Measurements from ENCODE around the gene SPDYE18.
"Not testable (repeated sequence)": the region's sequence is repeated elsewhere in the genome, so short reads cannot be mapped to it uniquely, and the experiment has no call there.

Gene SPDYE18

DNA sequence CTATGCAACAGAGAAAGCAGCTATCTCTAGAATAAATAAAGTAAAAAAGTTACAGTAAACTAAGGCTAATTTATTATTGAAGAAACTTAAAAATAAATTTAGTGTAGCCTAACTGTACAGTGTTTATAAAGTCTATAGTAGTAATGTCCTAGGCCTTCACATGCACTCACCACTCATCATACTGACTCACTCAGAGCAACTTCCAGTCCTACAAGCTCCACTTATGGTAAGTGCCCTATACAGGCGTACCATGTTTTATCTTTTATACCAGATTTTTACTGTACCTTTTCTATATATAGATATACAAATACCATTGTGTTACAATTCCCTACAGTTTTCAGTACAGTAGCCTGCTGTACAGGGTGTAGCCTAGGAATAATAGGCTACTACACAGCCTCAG lies 19.8 kb upstream of the SPDYE18 start:
- H2AK5ac ChIP-seq (ENCODE audit: low read length, severe bottlenecking); H2AFZ ChIP-seq (ENCODE audit: low read depth, low read length); H2BK12ac ChIP-seq (ENCODE audit: low read length in 2 of 2); H2BK120ac ChIP-seq (ENCODE audit: low read depth, low read length); H4K8ac ChIP-seq (ENCODE audit: low read length); H3K27me3 ChIP-seq (ENCODE audit: control insufficient read depth in 1 of 2, insufficient read depth in 1 of 2, low read length in 2 of 2); H3K4ac ChIP-seq (ENCODE audit: low read depth in 1 of 2, low read length in 2 of 2); H3K79me1 ChIP-seq (replicated peaks; ENCODE audit: low read length, poor library complexity, severe bottlenecking); H2BK15ac ChIP-seq (ENCODE audit: low read depth, poor library complexity, severe bottlenecking); H4K91ac ChIP-seq (ENCODE audit: low read length); DNase-seq; H3K18ac ChIP-seq (ENCODE audit: low read depth in 1 of 2, low read length in 2 of 2); H3K4me1 ChIP-seq (ENCODE audit: control insufficient read depth, insufficient read depth, low read depth, low read length); H2BK5ac ChIP-seq (ENCODE audit: low read depth, low read length, poor library complexity, severe bottlenecking); H3K27ac ChIP-seq (ENCODE audit: low read length, poor library complexity, severe bottlenecking); H3K9ac ChIP-seq (ENCODE audit: low read length); H3K4me3 ChIP-seq (ENCODE audit: insufficient read depth in 1 of 2, low read depth in 1 of 2, low read length in 2 of 2); H3K9me3 ChIP-seq (ENCODE audit: control insufficient read depth, low read length); H3K36me3 ChIP-seq (ENCODE audit: control insufficient read depth in 1 of 2, insufficient read depth in 2 of 2, low read depth in 1 of 2, low read length in 2 of 2); H3K4me2 ChIP-seq (ENCODE audit: low read length, poor library complexity, severe bottlenecking); H3K14ac ChIP-seq (ENCODE audit: low read length in 2 of 2); H3K23ac ChIP-seq (ENCODE audit: low read length in 2 of 2): not testable (repeated sequence)
- no CpG with 5 or more reads among the region's 1 CpG for WGBS

GRCh38 chr7:77080236-77080635 lies 17.9 kb upstream of the SPDYE18 start:
- H3K36me3 ChIP-seq (ENCODE audit: control insufficient read depth in 1 of 2, insufficient read depth in 2 of 2, low read depth in 1 of 2, low read length in 2 of 2); H3K4ac ChIP-seq (ENCODE audit: low read depth in 1 of 2, low read length in 2 of 2); H4K91ac ChIP-seq (ENCODE audit: low read length); H3K9me3 ChIP-seq (ENCODE audit: control insufficient read depth, low read length); H3K79me1 ChIP-seq (replicated peaks; ENCODE audit: low read length, poor library complexity, severe bottlenecking); H3K27ac ChIP-seq (ENCODE audit: low read length, poor library complexity, severe bottlenecking); DNase-seq; H3K14ac ChIP-seq (ENCODE audit: low read length in 2 of 2); H3K27me3 ChIP-seq (ENCODE audit: control insufficient read depth in 1 of 2, insufficient read depth in 1 of 2, low read length in 2 of 2); H2AK5ac ChIP-seq (ENCODE audit: low read length, severe bottlenecking); H2AFZ ChIP-seq (ENCODE audit: low read depth, low read length); H4K8ac ChIP-seq (ENCODE audit: low read length); H3K23ac ChIP-seq (ENCODE audit: low read length in 2 of 2); H2BK15ac ChIP-seq (ENCODE audit: low read depth, poor library complexity, severe bottlenecking); H3K4me1 ChIP-seq (ENCODE audit: control insufficient read depth, insufficient read depth, low read depth, low read length); H3K9ac ChIP-seq (ENCODE audit: low read length); H3K18ac ChIP-seq (ENCODE audit: low read depth in 1 of 2, low read length in 2 of 2); H2BK120ac ChIP-seq (ENCODE audit: low read depth, low read length); H3K4me3 ChIP-seq (ENCODE audit: insufficient read depth in 1 of 2, low read depth in 1 of 2, low read length in 2 of 2); H2BK5ac ChIP-seq (ENCODE audit: low read depth, low read length, poor library complexity, severe bottlenecking); H2BK12ac ChIP-seq (ENCODE audit: low read length in 2 of 2); H3K4me2 ChIP-seq (ENCODE audit: low read length, poor library complexity, severe bottlenecking): not testable (repeated sequence)
- 100% methylated on average over 1 of the region's 2 CpGs for WGBS

DNA sequence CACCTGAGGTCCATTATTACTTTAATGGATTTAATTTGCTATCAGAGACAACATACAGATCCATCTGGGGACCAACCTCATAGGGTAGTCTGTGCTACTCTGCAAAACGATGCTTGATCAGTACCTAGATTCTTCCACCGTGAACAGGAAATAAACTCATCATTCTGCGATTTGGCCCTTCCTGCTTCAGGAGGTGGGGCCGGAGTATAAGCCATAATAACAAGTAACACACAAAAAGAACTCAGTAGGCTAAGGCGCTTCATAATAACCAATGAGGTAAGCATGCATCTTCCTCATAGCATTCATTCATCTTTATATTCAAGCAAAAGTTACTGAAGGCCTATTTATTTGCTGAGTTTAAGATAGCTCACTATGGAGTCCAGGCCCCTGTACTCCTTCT lies 17.3 kb upstream of the SPDYE18 start:
- not testable (repeated sequence) for H3K36me3 ChIP-seq (ENCODE audit: control insufficient read depth in 1 of 2, insufficient read depth in 2 of 2, low read depth in 1 of 2, low read length in 2 of 2)

DNA sequence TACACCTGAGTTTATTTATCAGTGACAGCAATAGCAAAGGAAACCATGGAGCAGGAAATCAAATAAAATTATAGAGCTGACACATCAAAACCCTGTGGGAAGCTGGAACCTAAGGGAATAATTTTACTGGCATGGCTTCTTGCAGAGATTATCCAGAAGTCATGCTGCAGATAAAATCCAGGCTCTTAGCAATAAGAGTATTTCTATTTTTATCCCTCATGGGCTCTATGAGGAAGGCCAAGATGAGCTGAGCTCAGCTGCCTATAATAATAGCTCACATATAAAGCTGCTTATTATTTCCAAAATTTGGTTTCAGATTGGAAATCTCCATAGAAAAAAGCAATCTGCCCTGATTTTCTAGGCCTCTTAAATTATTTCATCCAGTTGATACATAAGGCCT lies 16.8 kb upstream of the SPDYE18 start:
- not testable (repeated sequence) for H3K27me3 ChIP-seq (ENCODE audit: control insufficient read depth in 1 of 2, insufficient read depth in 1 of 2, low read length in 2 of 2); H2AK5ac ChIP-seq (ENCODE audit: low read length, severe bottlenecking); H2BK5ac ChIP-seq (ENCODE audit: low read depth, low read length, poor library complexity, severe bottlenecking); H3K36me3 ChIP-seq (ENCODE audit: control insufficient read depth in 1 of 2, insufficient read depth in 2 of 2, low read depth in 1 of 2, low read length in 2 of 2); H3K9ac ChIP-seq (ENCODE audit: low read length); H2BK12ac ChIP-seq (ENCODE audit: low read length in 2 of 2); H2BK120ac ChIP-seq (ENCODE audit: low read depth, low read length); H2AFZ ChIP-seq (ENCODE audit: low read depth, low read length); H3K14ac ChIP-seq (ENCODE audit: low read length in 2 of 2); H3K18ac ChIP-seq (ENCODE audit: low read depth in 1 of 2, low read length in 2 of 2); H3K4me1 ChIP-seq (ENCODE audit: control insufficient read depth, insufficient read depth, low read depth, low read length); H3K27ac ChIP-seq (ENCODE audit: low read length, poor library complexity, severe bottlenecking); H3K4me3 ChIP-seq (ENCODE audit: insufficient read depth in 1 of 2, low read depth in 1 of 2, low read length in 2 of 2); DNase-seq; H3K79me1 ChIP-seq (replicated peaks; ENCODE audit: low read length, poor library complexity, severe bottlenecking); H3K23ac ChIP-seq (ENCODE audit: low read length in 2 of 2); H2BK15ac ChIP-seq (ENCODE audit: low read depth, poor library complexity, severe bottlenecking); H3K9me3 ChIP-seq (ENCODE audit: control insufficient read depth, low read length); H3K4me2 ChIP-seq (ENCODE audit: low read length, poor library complexity, severe bottlenecking); H3K4ac ChIP-seq (ENCODE audit: low read depth in 1 of 2, low read length in 2 of 2); H4K8ac ChIP-seq (ENCODE audit: low read length); H4K91ac ChIP-seq (ENCODE audit: low read length)

More for the DNA sequence above, 17.3 kb upstream of the SPDYE18 start:
- not testable (repeated sequence) for H3K9me3 ChIP-seq (ENCODE audit: control insufficient read depth, low read length); H3K27ac ChIP-seq (ENCODE audit: low read length, poor library complexity, severe bottlenecking); H3K4me3 ChIP-seq (ENCODE audit: insufficient read depth in 1 of 2, low read depth in 1 of 2, low read length in 2 of 2); H3K79me1 ChIP-seq (replicated peaks; ENCODE audit: low read length, poor library complexity, severe bottlenecking); H3K18ac ChIP-seq (ENCODE audit: low read depth in 1 of 2, low read length in 2 of 2); H2BK15ac ChIP-seq (ENCODE audit: low read depth, poor library complexity, severe bottlenecking); H3K27me3 ChIP-seq (ENCODE audit: control insufficient read depth in 1 of 2, insufficient read depth in 1 of 2, low read length in 2 of 2); H3K4me2 ChIP-seq (ENCODE audit: low read length, poor library complexity, severe bottlenecking); H3K9ac ChIP-seq (ENCODE audit: low read length); H2BK120ac ChIP-seq (ENCODE audit: low read depth, low read length); H3K14ac ChIP-seq (ENCODE audit: low read length in 2 of 2); H4K8ac ChIP-seq (ENCODE audit: low read length); DNase-seq; H3K4ac ChIP-seq (ENCODE audit: low read depth in 1 of 2, low read length in 2 of 2); H2BK12ac ChIP-seq (ENCODE audit: low read length in 2 of 2); H3K23ac ChIP-seq (ENCODE audit: low read length in 2 of 2); H3K4me1 ChIP-seq (ENCODE audit: control insufficient read depth, insufficient read depth, low read depth, low read length); H2AFZ ChIP-seq (ENCODE audit: low read depth, low read length); H2BK5ac ChIP-seq (ENCODE audit: low read depth, low read length, poor library complexity, severe bottlenecking); H4K91ac ChIP-seq (ENCODE audit: low read length); H2AK5ac ChIP-seq (ENCODE audit: low read length, severe bottlenecking)
- WGBS = no CpG with 5 or more reads among the region's 5 CpGs

All from mesenchymal stem cell (in vitro differentiated cells and primary cell).